Ovary (tissue), 3 donors: ENCODE data around the gene MYMK.

Source experiments
- EP300 ChIP-seq: sonication (generic); formaldehyde crosslinking; IDR thresholded peaks from one replicate; pipeline ENCODE4 v1.6.1; 2017; ENCODE audit warnings: antibody characterized with exemption
- POLR2A ChIP-seq: fragments of 450-650 bp; IDR thresholded peaks from one replicate; pipeline ENCODE4 v1.6.1; 2017; ENCODE audit warnings: antibody characterized with exemption, mild to moderate bottlenecking, moderate library complexity
- TF ChIP-seq, protein P1 (sequence below), 3 donors: fragments of 450-650 bp in 2 of 3; fragments of 200-600 bp in 1 of 3; IDR thresholded peaks; one replicate each; pipeline versions ENCODE4 v1.5.1 to v1.8.0; 2016 to 2022; ENCODE audit warnings: antibody characterized with exemption in 3 of 3, mild to moderate bottlenecking in 1 of 3
- donor health status: DM: no; HTN: no; CAD: no.

DNA sequence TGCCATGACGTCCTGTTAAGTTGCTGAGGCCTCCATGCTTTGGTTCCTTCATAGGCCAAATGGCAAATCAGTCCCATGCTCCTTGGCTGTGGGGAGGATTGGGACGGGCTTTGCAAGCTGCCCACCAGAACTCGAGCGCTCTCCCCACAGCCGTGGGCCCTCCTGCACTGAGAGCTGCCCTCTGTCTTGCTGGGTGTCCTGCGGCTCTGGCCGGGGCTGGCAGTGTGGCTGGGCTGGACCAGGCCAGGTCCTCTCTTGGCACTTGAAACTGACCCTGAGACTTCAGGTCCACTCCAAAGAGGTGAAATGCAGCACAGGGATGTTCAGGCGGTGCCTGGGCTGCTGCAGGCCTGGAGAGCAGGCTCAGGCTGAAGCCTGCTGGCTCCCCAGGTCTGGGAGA lies 7.0 kb downstream of the MYMK start:
- TF ChIP-seq, protein P1, sequence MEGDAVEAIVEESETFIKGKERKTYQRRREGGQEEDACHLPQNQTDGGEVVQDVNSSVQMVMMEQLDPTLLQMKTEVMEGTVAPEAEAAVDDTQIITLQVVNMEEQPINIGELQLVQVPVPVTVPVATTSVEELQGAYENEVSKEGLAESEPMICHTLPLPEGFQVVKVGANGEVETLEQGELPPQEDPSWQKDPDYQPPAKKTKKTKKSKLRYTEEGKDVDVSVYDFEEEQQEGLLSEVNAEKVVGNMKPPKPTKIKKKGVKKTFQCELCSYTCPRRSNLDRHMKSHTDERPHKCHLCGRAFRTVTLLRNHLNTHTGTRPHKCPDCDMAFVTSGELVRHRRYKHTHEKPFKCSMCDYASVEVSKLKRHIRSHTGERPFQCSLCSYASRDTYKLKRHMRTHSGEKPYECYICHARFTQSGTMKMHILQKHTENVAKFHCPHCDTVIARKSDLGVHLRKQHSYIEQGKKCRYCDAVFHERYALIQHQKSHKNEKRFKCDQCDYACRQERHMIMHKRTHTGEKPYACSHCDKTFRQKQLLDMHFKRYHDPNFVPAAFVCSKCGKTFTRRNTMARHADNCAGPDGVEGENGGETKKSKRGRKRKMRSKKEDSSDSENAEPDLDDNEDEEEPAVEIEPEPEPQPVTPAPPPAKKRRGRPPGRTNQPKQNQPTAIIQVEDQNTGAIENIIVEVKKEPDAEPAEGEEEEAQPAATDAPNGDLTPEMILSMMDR (IDR thresholded peaks at IDR 0.05): no peak
- TF ChIP-seq POLR2A: no peak
- no peak for TF ChIP-seq EP300
